OCI-LY7 (cell line): ENCODE measurements around the gene SPOPL. TPM values are rescaled to one million over a fixed set of nuclear protein-coding genes. Genes with fewer than 3 reads are reported as not detected.

Source experiments
- BruUV-seq: library from RNA; stranded (reverse); fragments of 400-500 nt; replicated peaks from 2 replicates; lab custom pipeline; 2021; lab: Mats Ljungman, UMichigan
- CTCF ChIA-PET: fragments of 300-600 bp; sonication (Branson Sonifier 250); formaldehyde crosslinking; loops from one replicate; lab custom pipeline; 2022; ENCODE audit warnings: antibody characterized with exemption; ENCODE audit not compliant: unreplicated experiment; lab: Charles Lee
- POLR2A ChIA-PET: fragments of 300-600 bp; sonication (Branson Sonifier 250); formaldehyde crosslinking; loops from one replicate; lab custom pipeline; 2022; ENCODE audit warnings: antibody characterized with exemption; lab: Charles Lee
- DNase-seq: peaks from one replicate; pipeline ENCODE4 v3.0.0-alpha.2; 2015; ENCODE audit warnings: low spot score
- H2AFZ ChIP-seq: fragments of 200-600 bp; sonication (generic), shearing (Covaris generic); 2 replicates; pipeline ENCODE4 v1.6.1; 2014; ENCODE audit warnings: mild to moderate bottlenecking, antibody characterized with exemption, low read length, moderate library complexity
- H3K27ac ChIP-seq: fragments of 200-600 bp; sonication (generic); 2 replicates; pipeline ENCODE4 v1.5.1; 2014; ENCODE audit warnings: mixed run types, low read depth, mild to moderate bottlenecking, moderate library complexity, low read length, inconsistent platforms; ENCODE audit not compliant: poor library complexity, severe bottlenecking
- H3K36me3 ChIP-seq: fragments of 200-600 bp; sonication (generic); 2 replicates; pipeline ENCODE4 v1.6.1; 2014; ENCODE audit warnings: mild to moderate bottlenecking, antibody characterized with exemption, low read length, moderate library complexity, mixed read lengths; ENCODE audit not compliant: insufficient read depth
- H3K4me1 ChIP-seq: fragments of 200-600 bp; sonication (generic); 2 replicates; pipeline ENCODE4 v1.5.1; 2014; ENCODE audit warnings: mild to moderate bottlenecking, low read length; ENCODE audit not compliant: insufficient read depth, poor library complexity, severe bottlenecking
- H3K4me2 ChIP-seq: fragments of 200-600 bp; sonication (generic); 2 replicates; pipeline ENCODE4 v1.6.1; 2014; ENCODE audit warnings: mild to moderate bottlenecking, low read length
- H3K4me3 ChIP-seq: fragments of 200-600 bp; sonication (generic); 2 replicates; pipeline ENCODE4 v1.5.1; 2014; ENCODE audit warnings: mild to moderate bottlenecking, low read depth, low read length; ENCODE audit not compliant: poor library complexity, severe bottlenecking
- H3K79me2 ChIP-seq: fragments of 200-600 bp; sonication (generic); 2 replicates; pipeline ENCODE4 v1.6.1; 2016; ENCODE audit warnings: low read depth, mild to moderate bottlenecking, low read length, moderate library complexity, mixed read lengths; ENCODE audit not compliant: insufficient read depth
- H3K9me2 ChIP-seq: fragments of 200-600 bp; sonication (generic); 2 replicates; pipeline ENCODE4 v1.6.1; 2016; ENCODE audit warnings: mild to moderate bottlenecking, low read length, mixed read lengths; ENCODE audit not compliant: insufficient read depth
- H3K9me3 ChIP-seq: fragments of 200-600 bp; sonication (generic); 2 replicates; pipeline ENCODE4 v1.6.1; 2014; ENCODE audit warnings: mild to moderate bottlenecking, mixed run types, low read length, mixed read lengths
- H4K20me1 ChIP-seq: fragments of 200-600 bp; sonication (generic); 2 replicates; pipeline ENCODE4 v1.6.1; 2014; ENCODE audit warnings: mild to moderate bottlenecking, antibody characterized with exemption, low read length, moderate library complexity, mixed read lengths; ENCODE audit not compliant: insufficient read depth
- CTCF ChIP-seq: fragments of 200-600 bp; sonication (generic); conservative IDR thresholded peaks from 2 replicates; pipeline ENCODE4 v1.5.1; 2014; ENCODE audit warnings: mild to moderate bottlenecking, antibody characterized with exemption, low read length, moderate library complexity, mixed read lengths
- EZH2phosphoT487 ChIP-seq: fragments of 200-600 bp; sonication (generic); IDR thresholded peaks from 2 replicates; pipeline ENCODE4 v1.6.1; 2018; ENCODE audit warnings: low read depth, borderline replicate concordance, mild to moderate bottlenecking, mixed run types, antibody characterized with exemption, low read length, moderate library complexity, mixed read lengths
- intact Hi-C: fragments of 100-400 bp; cut with micrococcal nuclease; formaldehyde crosslinking; loops from one replicate; pipeline ENCODE4 v1.10.0; 2022; ENCODE audit not compliant: unreplicated experiment
- total RNA-seq, 2 experiments: library from RNA; depleted of rRNA in 1 of 2; stranded (reverse); fragments of >200 nt in 1 of 2; shearing (Covaris generic) in 1 of 2; gene quantifications; 2 replicates each; pipeline ENCODE4 v1.2.3, GENCODE V29; 2014 to 2022

Gene SPOPL
- total RNA-seq, 2 experiments from 2014 or later: 11.4 to 18.3 TPM

DNA sequence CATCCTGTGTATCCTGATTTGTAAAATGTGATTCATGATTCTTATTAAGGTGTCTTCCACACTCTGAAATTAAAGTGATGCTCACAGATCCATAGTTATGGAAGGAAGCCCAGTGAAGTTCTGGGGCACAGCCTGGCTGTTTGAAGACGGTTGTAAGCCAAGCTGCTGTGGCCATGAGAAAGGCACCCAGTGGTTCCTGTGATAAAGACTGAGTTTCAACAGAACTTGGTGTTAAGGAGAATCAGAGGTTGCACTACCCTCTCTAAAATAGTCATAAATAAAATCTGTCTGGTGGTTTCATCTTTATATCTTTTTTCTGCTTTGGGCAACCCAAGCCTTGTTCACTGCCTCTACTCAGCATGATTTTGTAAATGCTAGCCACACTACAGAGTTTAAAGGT, 32.2 kb upstream of the SPOPL start:
- H3K4me1 ChIP-seq: no peaks in the 10 kb centered on the region
- no peak overlapping the region for H3K27ac ChIP-seq
- no peaks in the 10 kb centered on the region for H4K20me1 ChIP-seq
- TF ChIP-seq CTCF (no peak), EZH2phosphoT487 (no peak)
- no peaks in the 10 kb centered on the region; the same call in 1 of the 2 replicates for H3K9me2 ChIP-seq
- no peaks in the 10 kb centered on the region for H3K36me3 ChIP-seq
- BruUV-seq: no TSS peak
- POLR2A ChIA-PET: no interaction called here
- CTCF ChIA-PET: no interaction called here
- H3K9me3 ChIP-seq: no peaks in the 10 kb centered on the region
- intact Hi-C loops: no loop called here
- no peaks in the 10 kb centered on the region for H3K79me2 ChIP-seq
- no peak overlapping the region for H3K4me2 ChIP-seq
- H2AFZ ChIP-seq: no peak overlapping the region
- DNase-seq: no peak
- no peak overlapping the region for H3K4me3 ChIP-seq

DNA sequence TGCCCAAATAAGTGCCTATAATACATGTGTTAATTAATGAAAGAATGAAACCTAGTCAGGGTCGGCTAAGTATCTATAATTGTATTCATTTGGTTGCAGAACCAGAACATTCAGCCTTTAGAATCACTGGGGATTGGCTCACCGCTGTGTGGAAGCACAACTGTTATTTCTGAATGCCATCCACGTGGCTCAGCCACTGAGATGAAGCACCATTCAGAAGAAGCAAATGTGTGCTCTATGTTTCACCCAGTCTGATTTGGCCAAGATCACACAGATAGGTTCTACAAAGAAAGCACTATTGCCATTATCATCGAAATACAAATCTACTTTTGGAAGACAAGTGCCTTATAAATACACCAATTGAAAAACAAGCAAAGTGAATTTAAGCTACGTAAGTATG, 30.6 kb upstream of the SPOPL start:
- no TSS peak for BruUV-seq
- intact Hi-C loops: loop anchor here (10.0 kb wide), 1 partner anchor 314 kb away; the partner anchor contains the start of gene NXPH2
- H3K27ac ChIP-seq: no peak overlapping the region

More for the DNA sequence above, 30.6 kb upstream of the SPOPL start:
- Histone ChIP-seq H3K9me2 (no peaks in the 10 kb centered on the region; the same call in 1 of the 2 replicates), H2AFZ (no peak overlapping the region), H3K4me2 (no peak overlapping the region), H4K20me1 (no peaks in the 10 kb centered on the region), H3K4me3 (no peak overlapping the region), H3K9me3 (no peaks in the 10 kb centered on the region), H3K79me2 (no peaks in the 10 kb centered on the region), H3K4me1 (peaks cover 6% of the 10 kb centered on the region), H3K36me3 (no peaks in the 10 kb centered on the region)
- TF ChIP-seq CTCF (no peak), EZH2phosphoT487 (no peak)
- no peak for DNase-seq
- POLR2A ChIA-PET: interaction anchor here (1.1 kb wide), 1 partner anchor 937 kb away, joined by 3 read pairs; no protein-coding TSS in a partner anchor
- CTCF ChIA-PET: no interaction called here
